LHCN-M2 (cell line): ENCODE results near the gene SORBS1. TPM values are rescaled to one million over a fixed set of nuclear protein-coding genes. Genes with fewer than 3 reads are reported as not detected.

Source experiments
- DNase-seq: peaks from one replicate; pipeline ENCODE4 v3.0.0-alpha.2; 2012; ENCODE audit warnings: low read depth
- total RNA-seq: library from RNA; depleted of rRNA; stranded (reverse); fragments of >200 nt; gene quantifications from 2 replicates; pipeline ENCODE4 v1.2.3, GENCODE V29; 2014; rRNA removed

Gene SORBS1
- total RNA-seq, 1 experiment from 2014 or later: 6.5 TPM

DNA sequence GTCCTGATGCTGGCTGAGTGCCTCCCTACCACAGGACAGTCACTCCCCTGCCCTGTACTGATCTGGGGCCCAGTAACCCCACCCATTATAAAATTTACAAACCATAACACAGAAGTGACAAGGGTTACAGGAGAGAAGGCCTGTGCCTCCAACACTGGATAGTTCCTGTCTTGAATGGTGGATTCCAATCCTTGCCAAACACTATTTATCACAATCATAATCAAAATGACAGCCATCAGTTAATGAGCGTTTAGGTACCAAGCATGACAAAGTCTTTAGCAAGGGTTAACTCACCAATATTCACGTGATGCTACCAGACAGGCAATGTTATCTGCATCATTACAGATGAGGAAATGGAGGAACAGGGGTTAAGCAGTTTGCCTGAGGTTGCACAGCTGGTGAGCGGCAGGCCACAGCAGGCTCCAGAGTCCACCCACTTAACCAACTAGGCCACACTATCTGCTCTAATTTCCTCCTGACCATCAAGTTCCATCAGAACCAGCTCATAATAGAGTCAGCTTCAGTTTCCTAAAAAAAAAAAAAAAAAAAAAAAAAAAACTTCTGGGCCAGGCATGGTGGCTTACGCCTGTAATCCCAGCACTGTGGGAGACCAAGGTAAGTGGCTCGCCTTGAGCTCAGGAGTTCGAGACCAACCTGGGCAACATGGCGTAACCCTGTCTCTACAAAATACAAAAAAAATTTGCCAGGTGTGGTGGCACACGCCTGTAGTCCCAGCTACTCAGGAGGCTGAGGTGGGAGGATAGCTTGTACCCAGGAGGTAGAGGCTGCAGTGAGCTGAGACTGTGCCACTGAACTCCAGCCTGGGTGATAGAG is 284.6 kb downstream of the SORBS1 start:
- no peak for DNase-seq

DNA sequence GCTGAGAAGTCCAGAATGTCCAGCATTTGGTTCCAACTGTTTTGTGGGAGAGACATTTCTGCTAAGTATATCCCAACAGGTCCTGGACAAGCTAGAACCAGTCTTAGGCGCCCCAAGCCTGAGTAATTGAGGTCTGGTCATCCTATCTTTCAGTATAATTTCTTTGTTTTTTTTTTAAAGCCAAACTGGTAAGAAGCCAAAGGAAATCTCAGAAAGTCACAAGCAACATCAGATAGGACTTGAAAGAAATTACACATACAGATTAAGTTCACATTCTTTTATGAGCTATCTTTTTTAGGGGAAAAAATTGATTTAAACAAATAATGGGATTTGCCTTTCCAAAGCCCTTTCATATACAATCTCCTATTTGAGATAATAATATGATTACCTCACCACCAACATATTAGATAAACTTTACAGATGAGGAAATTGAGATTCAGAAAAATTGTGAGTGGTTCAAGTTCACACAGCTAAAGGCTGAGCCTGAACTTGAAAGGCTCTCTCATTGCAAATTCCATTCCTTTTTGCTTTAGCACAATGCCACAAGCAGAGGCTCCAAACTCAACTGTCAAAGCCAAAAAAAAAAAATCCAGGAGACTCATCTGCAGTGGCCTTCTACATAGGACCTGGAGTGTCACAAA is 285.3 kb downstream of the SORBS1 start:
- peak; percentile 73 for DNase-seq

DNA sequence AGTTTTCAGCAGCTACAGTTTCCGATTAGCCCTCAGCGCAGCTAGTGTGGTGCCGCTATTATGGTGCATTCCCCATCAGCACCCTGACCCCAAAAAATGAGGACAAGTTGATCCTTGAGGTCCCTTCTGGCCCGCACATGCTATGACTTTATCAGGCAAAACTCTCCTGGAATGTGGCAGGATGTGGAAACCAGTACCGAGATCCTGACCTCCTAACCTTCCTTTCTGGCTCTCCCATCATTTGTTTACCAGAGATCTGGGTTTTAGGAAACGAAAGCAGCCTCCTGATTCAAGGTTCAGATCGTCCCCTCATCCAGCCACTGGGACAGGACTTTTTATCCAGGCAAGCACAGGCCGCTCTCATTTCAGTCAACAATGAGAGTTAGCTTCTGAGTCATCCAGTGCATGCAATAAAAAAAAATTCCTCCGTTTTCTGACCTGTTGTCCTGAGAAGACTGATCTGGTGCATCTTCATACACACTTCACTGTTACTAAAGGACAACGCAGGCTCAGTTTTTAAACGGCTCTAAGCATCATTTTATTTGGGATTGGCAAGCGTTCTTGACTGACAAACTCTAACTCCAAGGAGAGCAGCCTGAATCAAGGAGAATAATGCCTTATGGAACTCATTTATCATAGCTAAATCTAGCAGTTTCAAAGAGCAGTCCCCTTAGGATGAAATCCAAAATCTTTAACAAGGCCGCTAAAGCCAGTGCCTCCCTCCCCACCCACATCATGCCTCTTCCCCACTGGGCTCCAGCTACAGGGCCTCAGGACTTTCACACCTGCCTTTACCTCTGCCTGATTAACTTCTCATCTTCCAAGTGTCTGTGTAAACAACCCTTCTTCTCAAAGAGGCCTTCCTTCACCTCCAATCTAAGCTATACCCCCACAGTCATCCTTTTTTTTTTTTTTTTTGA is 287.5 kb downstream of the SORBS1 start:
- peak; percentile 82 for DNase-seq

- DNase-seq: no peak
Observed at GRCh38 chr10:95268438-95268837, 292.7 kb downstream of the SORBS1 start.

DNA sequence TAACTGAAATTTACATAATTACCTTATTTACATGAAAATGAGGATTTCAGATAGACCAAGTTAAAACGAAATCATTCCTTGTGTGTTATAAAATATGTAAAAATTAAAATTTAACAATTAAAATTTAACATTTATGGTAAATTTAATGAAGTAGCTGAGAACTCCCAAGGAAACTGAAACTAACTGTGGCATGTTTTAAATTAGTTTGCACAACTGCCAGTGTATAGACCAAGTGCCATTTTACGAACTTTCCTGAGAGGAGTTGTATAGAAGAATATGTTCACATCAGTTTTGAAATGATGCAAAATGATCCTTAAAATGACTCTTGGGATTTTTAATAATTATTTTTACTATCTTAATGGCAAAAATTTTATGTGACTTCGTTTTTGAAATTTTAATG is 293.9 kb downstream of the SORBS1 start:
- no peak for DNase-seq

DNA sequence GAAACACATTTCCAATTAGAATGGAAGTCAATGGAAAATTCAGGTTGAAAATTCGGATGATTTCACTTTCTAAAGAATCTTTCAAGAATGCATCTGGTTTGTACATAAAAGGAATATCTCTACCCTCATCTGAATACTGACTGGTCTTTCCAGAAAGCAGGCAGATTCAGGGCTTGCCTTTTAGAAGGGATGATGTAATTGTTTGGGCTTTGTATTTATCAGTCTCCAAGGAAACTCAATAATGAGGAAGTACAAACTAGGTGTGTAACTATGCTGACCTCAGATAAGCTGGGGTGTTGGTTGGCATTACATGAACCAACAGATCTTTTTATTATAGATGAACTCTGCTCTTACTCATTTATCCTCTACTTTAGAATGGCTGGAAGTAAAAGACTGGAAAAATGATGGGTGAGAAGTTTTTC is 294.5 kb downstream of the SORBS1 start:
- DNase-seq: peak; percentile 81

DNA sequence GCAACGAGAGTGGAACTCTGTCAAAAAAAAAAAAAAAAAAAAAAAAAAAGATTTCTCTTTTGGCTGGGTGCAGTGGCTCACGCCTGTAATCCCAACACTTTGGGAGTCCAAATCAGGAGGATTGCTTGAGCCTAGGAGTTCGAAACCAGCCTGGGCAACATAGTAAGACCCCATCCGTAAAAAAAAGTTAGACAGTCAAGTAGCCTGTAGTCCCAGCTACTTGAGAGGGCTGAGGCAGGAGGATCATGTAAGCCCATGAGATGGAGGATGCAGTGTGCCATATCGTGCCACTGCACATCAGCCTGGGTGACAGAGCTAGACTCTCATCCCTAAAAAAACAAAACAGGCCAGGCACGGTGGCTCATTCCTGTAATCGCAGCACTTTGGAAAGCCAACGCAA is 295.6 kb downstream of the SORBS1 start:
- no peak for DNase-seq

GRCh38 chr10:95264227-95265051 is 296.7 kb downstream of the SORBS1 start:
- no peak for DNase-seq

- DNase-seq: no peak
Observed at GRCh38 chr10:95263864-95264226, 297.3 kb downstream of the SORBS1 start.

GRCh38 chr10:95262763-95263518 is 298.2 kb downstream of the SORBS1 start:
- no peak for DNase-seq

- DNase-seq: no peak
Observed at GRCh38 chr10:95261926-95262325, 299.2 kb downstream of the SORBS1 start.

Other genes starting within 250 kb of the SORBS1 start
- 78.7 and 104 TPM in 2 replicates for gene ALDH18A1, start 95.3 kb upstream of the SORBS1 start, total RNA-seq
- 43.2 and 52.8 TPM in 2 replicates for gene TCTN3, start 132.6 kb upstream of the SORBS1 start, total RNA-seq
- gene ENTPD1, start 194.8 kb upstream of the SORBS1 start, total RNA-seq: 0.11 TPM in 1 of 2 replicates, not detected in the other